IMR-90 (cell line): ENCODE data around the gene TGFBRAP1. TPM values are rescaled to one million over a fixed set of nuclear protein-coding genes. Genes with fewer than 3 reads are reported as not detected.

Experiments used
- ATAC-seq: fragments of 200-7000 bp; cut with Tn5 transposase; 2 replicates; pipeline ENCODE4 v1.9.1; 2020; ENCODE audit warnings: low read depth, mild to moderate bottlenecking, moderate library complexity
- BruUV-seq: library from RNA; stranded (reverse); fragments of 400-500 nt; replicated peaks from 2 replicates; lab custom pipeline; 2021; lab: Mats Ljungman, UMichigan
- CTCF ChIA-PET: fragments of 300-600 bp; formaldehyde crosslinking; extraction: SDS; loops from one replicate; lab custom pipeline; 2021; ENCODE audit warnings: antibody characterized with exemption; lab: Yijun Ruan, JAX
- POLR2A ChIA-PET: fragments of 300-600 bp; sonication (Branson Sonifier 250); formaldehyde crosslinking; loops from one replicate; lab custom pipeline; 2022; ENCODE audit warnings: antibody characterized with exemption; ENCODE audit not compliant: unreplicated experiment; lab: Charles Lee
- DNase-seq: peaks from one replicate; pipeline ENCODE4 v3.0.0; 2013
- H2AFZ ChIP-seq: replicated peaks from 2 replicates; pipeline ENCODE3; 2013; ENCODE audit warnings: low read length, mild to moderate bottlenecking; ENCODE audit not compliant: poor library complexity
- H2AK5ac ChIP-seq: 2 replicates; pipeline ENCODE4 v1.6.1; 2013; ENCODE audit warnings: low read depth, low read length, inconsistent platforms
- H2AK9ac ChIP-seq: replicated peaks from 2 replicates; pipeline ENCODE3; 2013; ENCODE audit warnings: mild to moderate bottlenecking, low read depth, low read length, moderate library complexity; ENCODE audit not compliant: poor library complexity
- H2BK120ac ChIP-seq: 2 replicates; pipeline ENCODE4 v1.6.1; 2013; ENCODE audit warnings: low read depth, low read length, inconsistent platforms
- H2BK15ac ChIP-seq: 3 replicates; pipeline ENCODE4 v1.6.1; 2013; ENCODE audit warnings: low read depth, low read length, inconsistent platforms
- H2BK20ac ChIP-seq: 2 replicates; pipeline ENCODE4 v1.6.1; 2013; ENCODE audit warnings: low read depth, mild to moderate bottlenecking, inconsistent platforms, low read length, moderate library complexity
- H2BK5ac ChIP-seq: 2 replicates; pipeline ENCODE4 v1.6.1; 2013; ENCODE audit warnings: mild to moderate bottlenecking, low read depth, low read length, inconsistent platforms; ENCODE audit not compliant: poor library complexity, severe bottlenecking
- H3K14ac ChIP-seq: replicated peaks from 2 replicates; pipeline ENCODE4 v1.6.1; 2013; ENCODE audit warnings: low read depth, low read length, inconsistent platforms
- H3K18ac ChIP-seq: 2 replicates; pipeline ENCODE4 v1.6.1; 2013; ENCODE audit warnings: low read depth, low read length, control low read depth
- H3K23ac ChIP-seq: 2 replicates; pipeline ENCODE4 v1.6.1; 2013; ENCODE audit warnings: low read depth, low read length, inconsistent platforms
- H3K27ac ChIP-seq: 2 replicates; pipeline ENCODE4 v1.5.1; 2013; ENCODE audit warnings: mild to moderate bottlenecking, control low read depth, low read length; ENCODE audit not compliant: insufficient read depth
- H3K27me3 ChIP-seq: 2 replicates; pipeline ENCODE4 v1.6.1; 2013; ENCODE audit warnings: low read length; ENCODE audit not compliant: control insufficient read depth, insufficient read depth
- H3K36me3 ChIP-seq: 2 replicates; pipeline ENCODE4 v1.6.1; 2013; ENCODE audit warnings: low read length, mixed read lengths; ENCODE audit not compliant: control insufficient read depth, insufficient read depth
- H3K4ac ChIP-seq: 2 replicates; pipeline ENCODE4 v1.6.1; 2013; ENCODE audit warnings: low read depth, low read length, inconsistent platforms
- H3K4me1 ChIP-seq: 2 replicates; pipeline ENCODE4 v1.6.1; 2013; ENCODE audit warnings: low read length, mixed read lengths; ENCODE audit not compliant: control insufficient read depth, insufficient read depth
- H3K4me2 ChIP-seq: 2 replicates; pipeline ENCODE4 v1.6.1; 2013; ENCODE audit warnings: low read depth, mild to moderate bottlenecking, control low read depth, low read length, moderate library complexity
- H3K4me3 ChIP-seq: 2 replicates; pipeline ENCODE4 v1.5.1; 2013; ENCODE audit warnings: low read depth, mild to moderate bottlenecking, control low read depth, low read length, moderate library complexity; ENCODE audit not compliant: insufficient read depth
- H3K56ac ChIP-seq: 2 replicates; pipeline ENCODE4 v1.6.1; 2013; ENCODE audit warnings: low read length, inconsistent platforms; ENCODE audit not compliant: insufficient read depth; ENCODE audit errors: extremely low read depth
- H3K79me1 ChIP-seq, 2 experiments: 2 replicates each; pipeline ENCODE4 v1.6.1; 2013; ENCODE audit warnings: low read length in 2 of 2, inconsistent platforms in 1 of 2, low read depth in 1 of 2
- H3K9ac ChIP-seq: 2 replicates; pipeline ENCODE4 v1.6.1; 2013; ENCODE audit warnings: low read depth, low read length, control low read depth
- H3K9me1 ChIP-seq: 2 replicates; pipeline ENCODE4 v1.6.1; 2013; ENCODE audit warnings: low read length, inconsistent platforms; ENCODE audit not compliant: insufficient read depth
- H3K9me3 ChIP-seq: 2 replicates; pipeline ENCODE4 v1.6.1; 2013; ENCODE audit warnings: low read length; ENCODE audit not compliant: control insufficient read depth, insufficient read depth
- H4K20me1 ChIP-seq: 2 replicates; pipeline ENCODE4 v1.6.1; 2013; ENCODE audit warnings: low read length, inconsistent platforms; ENCODE audit not compliant: insufficient read depth
- H4K5ac ChIP-seq: 2 replicates; pipeline ENCODE4 v1.6.1; 2013; ENCODE audit warnings: mild to moderate bottlenecking, low read depth, low read length, control low read depth
- H4K8ac ChIP-seq, 2 experiments: 2 replicates each; pipeline ENCODE4 v1.6.1; 2013; ENCODE audit warnings: low read depth in 2 of 2, low read length in 2 of 2, control low read depth in 1 of 2, inconsistent platforms in 1 of 2
- H4K91ac ChIP-seq: 2 replicates; pipeline ENCODE4 v1.6.1; 2013; ENCODE audit warnings: low read depth, low read length, inconsistent platforms; ENCODE audit not compliant: insufficient read depth
- CEBPB ChIP-seq: IDR thresholded peaks from 2 replicates; pipeline ENCODE4 v1.6.1; 2012; ENCODE audit warnings: low read depth, low read length, improper control_type of control experiment
- CHD1 ChIP-seq: IDR thresholded peaks from 2 replicates; pipeline ENCODE4 v1.6.1; 2012; ENCODE audit warnings: low read depth, low read length, improper control_type of control experiment
- FOS ChIP-seq: fragments of 150-350 bp; IDR thresholded peaks from 2 replicates; pipeline ENCODE4 v1.6.1; 2016; ENCODE audit warnings: low read depth, low read length
- MAFK ChIP-seq: IDR thresholded peaks from 2 replicates; pipeline ENCODE4 v1.6.1; 2012; ENCODE audit warnings: low read depth, low read length, improper control_type of control experiment
- MAZ ChIP-seq: IDR thresholded peaks from 2 replicates; pipeline ENCODE4 v1.6.1; 2012; ENCODE audit warnings: low read depth, mild to moderate bottlenecking, low read length, improper control_type of control experiment, moderate library complexity, borderline replicate concordance
- NFE2L2 ChIP-seq: fragments of 150-350 bp; IDR thresholded peaks from 2 replicates; pipeline ENCODE4 v1.6.1; 2016; ENCODE audit warnings: low read depth, mild to moderate bottlenecking, low read length
- RCOR1 ChIP-seq: IDR thresholded peaks from 2 replicates; pipeline ENCODE4 v1.6.1; 2012; ENCODE audit warnings: mild to moderate bottlenecking, low read length, improper control_type of control experiment; ENCODE audit not compliant: insufficient replicate concordance
- WGBS, 2 experiments: methylation state at CpG; one replicate each; pipeline versions ENCODE4 v1.1.5 to v1.1.7; 2013; ENCODE audit warnings: missing lambda C conversion rate in 2 of 2; ENCODE audit not compliant: insufficient read length in 1 of 2; ENCODE audit errors: extremely low coverage in 2 of 2; 5-methylcytosine and 5-hydroxymethylcytosine counted together
- dilution Hi-C: fragments of 300-500 bp; cut with HindIII; formaldehyde crosslinking; loops from one replicate; pipeline ENCODE4 v1.14.3; 2018; ENCODE audit warnings: low sequenced_read_pairs; ENCODE audit not compliant: unreplicated experiment
- in situ Hi-C: fragments of 300-500 bp; cut with MboI; formaldehyde crosslinking; loops from 3 replicates; pipeline ENCODE4 v1.14.3; 2019; ENCODE audit warnings: low sequenced_read_pairs, inconsistent platforms, mixed read lengths
- intact Hi-C: fragments of 100-400 bp; cut with micrococcal nuclease; formaldehyde crosslinking; loops from 2 replicates; pipeline ENCODE4 v1.10.0; 2022
- polyA plus RNA-seq, 3 experiments: library from polyadenylated mRNA; depleted of rRNA; stranded (reverse); fragments of >200 nt; gene quantifications; 2 replicates each; pipeline ENCODE4 v1.2.3, GENCODE V29; 2012; ENCODE audit warnings: low replicate concordance in 1 of 3
- total RNA-seq: library from RNA; depleted of rRNA; stranded (reverse); fragments of >200 nt; gene quantifications from 2 replicates; pipeline ENCODE4 v1.2.3, GENCODE V29; 2012
- TF ChIP-seq, protein P1 (sequence below): fragments of 150-350 bp; IDR thresholded peaks from 2 replicates; pipeline ENCODE4 v1.6.1; 2017; ENCODE audit warnings: mild to moderate bottlenecking, antibody characterized with exemption, low read length, low read depth

The TGFBRAP1 gene
- total and polyA plus RNA-seq, 2 of the 4 experiments (the other 2 are of a cell fraction), result 7.2 to 10.4 TPM

DNA sequence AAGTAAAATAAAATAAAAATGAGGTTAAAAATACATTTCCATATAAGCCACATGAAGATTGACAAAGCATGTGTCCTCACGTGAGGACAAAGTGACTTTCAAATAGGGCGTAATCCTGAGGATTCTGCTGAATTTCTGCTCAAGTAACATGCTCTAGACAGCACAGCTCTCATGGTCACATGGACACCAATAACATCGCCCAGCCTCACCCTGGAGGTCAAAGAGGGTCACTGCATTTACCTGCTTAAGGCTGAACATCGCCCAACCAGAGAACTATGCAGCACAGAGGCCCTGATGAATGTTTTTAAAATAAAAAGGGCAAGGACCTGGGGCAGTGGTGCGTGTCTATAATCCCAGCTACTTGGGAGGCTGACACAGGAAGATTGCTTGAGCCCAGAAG is 30.2 kb downstream of the TGFBRAP1 start:
- intact Hi-C loops, result no loop called here
- dilution Hi-C loops, result no loop called here
- H2BK5ac ChIP-seq, result no peak overlapping the region
- no TSS peak for BruUV-seq
- no peaks in the 10 kb centered on the region; the same call in 1 of the 2 replicates for H3K4me1 ChIP-seq
- H3K4me2 ChIP-seq, result no peak overlapping the region
- 0 out of 2 replicates have a peak, but pooled peaks cover 7% of the 10 kb centered on the region for H3K9me1 ChIP-seq
- no peak overlapping the region for H3K4ac ChIP-seq
- H3K36me3 ChIP-seq, result peaks cover 7% of the 10 kb centered on the region
- peaks cover 8% of the 10 kb centered on the region; the same call in 1 of the 2 replicates for H4K20me1 ChIP-seq
- H3K4me3 ChIP-seq, result no peak overlapping the region
- in situ Hi-C loops, result loop anchor here (5.0 kb wide), 1 partner anchor 187 kb away; no protein-coding TSS in a partner anchor
- 100% methylated on average over 4 of the region's 5 CpGs; no CpG with 5 or more reads in 1 of the 2 experiments for WGBS, 2 experiments
- no peak overlapping the region for H3K9ac ChIP-seq
- TF ChIP-seq FOS (no peak), CHD1 (no peak), NFE2L2 (no peak), MAFK (no peak), RCOR1 (no peak), MAZ (no peak), CEBPB (no peak)
- TF ChIP-seq, protein P1, sequence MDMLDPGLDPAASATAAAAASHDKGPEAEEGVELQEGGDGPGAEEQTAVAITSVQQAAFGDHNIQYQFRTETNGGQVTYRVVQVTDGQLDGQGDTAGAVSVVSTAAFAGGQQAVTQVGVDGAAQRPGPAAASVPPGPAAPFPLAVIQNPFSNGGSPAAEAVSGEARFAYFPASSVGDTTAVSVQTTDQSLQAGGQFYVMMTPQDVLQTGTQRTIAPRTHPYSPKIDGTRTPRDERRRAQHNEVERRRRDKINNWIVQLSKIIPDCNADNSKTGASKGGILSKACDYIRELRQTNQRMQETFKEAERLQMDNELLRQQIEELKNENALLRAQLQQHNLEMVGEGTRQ, result no peak
- no peak overlapping the region for H2BK120ac ChIP-seq
- H3K18ac ChIP-seq, result no peak overlapping the region
- CTCF ChIA-PET, result interaction anchor here (1.0 kb wide), 1 partner anchor 97 kb away, joined by 3 read pairs; no protein-coding TSS in a partner anchor
- H3K27me3 ChIP-seq, result no peaks in the 10 kb centered on the region
- H2AK9ac ChIP-seq, result no peak overlapping the region
- no peak for DNase-seq
- H2AFZ ChIP-seq, result no peak overlapping the region
- H4K8ac ChIP-seq, result no peak overlapping the region
- H2AK5ac ChIP-seq, result no peak overlapping the region
- H3K23ac ChIP-seq, result no peak overlapping the region
- no peak overlapping the region for H3K14ac ChIP-seq
- H3K9me3 ChIP-seq, result no peaks in the 10 kb centered on the region
- peaks cover 6 to 27% of the 10 kb centered on the region in 2 experiments; a peak in 3 of 4 replicates for H3K79me1 ChIP-seq
- no peak overlapping the region for H3K27ac ChIP-seq
- ATAC-seq, result no peak
- H3K56ac ChIP-seq, result no peak overlapping the region
- H4K91ac ChIP-seq, result no peak overlapping the region
- no peak overlapping the region for H2BK20ac ChIP-seq
- POLR2A ChIA-PET, result no interaction called here
- no peak overlapping the region for H4K5ac ChIP-seq
- no peak overlapping the region for H2BK15ac ChIP-seq
